GM12875 (cell line): ENCODE results near the gene CDK10.
"Not testable (repeated sequence)": the region's sequence is repeated elsewhere in the genome, so short reads cannot be mapped to it uniquely, and the experiment has no call there.

Source experiments
- H3K4me3 ChIP-seq: one replicate; pipeline ENCODE4 v1.5.1; 2011; ENCODE audit warnings: low read depth, low read length, control low read depth
- TF ChIP-seq, protein P1 (sequence below): IDR thresholded peaks from 2 replicates; pipeline ENCODE4 v1.5.1; 2011; ENCODE audit warnings: low read depth, mild to moderate bottlenecking, control low read depth, inconsistent platforms, low read length, moderate library complexity, borderline replicate concordance; ENCODE audit not compliant: insufficient read depth

CDK10 gene

DNA sequence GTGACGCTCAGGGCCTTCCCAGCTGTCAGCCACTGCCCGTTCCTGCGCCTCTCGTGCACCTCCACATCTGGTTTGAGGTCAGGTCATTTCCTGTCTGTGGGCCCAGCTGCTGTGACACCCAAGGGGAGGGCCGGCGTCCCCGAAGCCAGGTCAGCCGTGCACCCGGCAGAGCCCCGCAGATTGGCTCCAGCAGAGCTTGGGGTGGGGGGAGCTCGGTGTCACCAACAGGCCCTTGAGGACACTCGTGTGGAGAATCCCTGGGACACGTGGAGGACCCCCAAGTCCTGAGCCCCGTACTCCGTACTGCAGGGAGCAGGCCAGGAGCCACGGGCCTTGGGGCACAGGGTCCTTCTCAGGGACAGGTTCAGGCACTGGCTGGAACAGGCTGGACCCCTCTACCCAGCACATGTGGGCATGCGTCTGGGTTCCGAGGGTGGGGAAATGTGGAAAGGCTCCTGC is 10.2 kb downstream of the CDK10 start:
- TF ChIP-seq, protein P1, sequence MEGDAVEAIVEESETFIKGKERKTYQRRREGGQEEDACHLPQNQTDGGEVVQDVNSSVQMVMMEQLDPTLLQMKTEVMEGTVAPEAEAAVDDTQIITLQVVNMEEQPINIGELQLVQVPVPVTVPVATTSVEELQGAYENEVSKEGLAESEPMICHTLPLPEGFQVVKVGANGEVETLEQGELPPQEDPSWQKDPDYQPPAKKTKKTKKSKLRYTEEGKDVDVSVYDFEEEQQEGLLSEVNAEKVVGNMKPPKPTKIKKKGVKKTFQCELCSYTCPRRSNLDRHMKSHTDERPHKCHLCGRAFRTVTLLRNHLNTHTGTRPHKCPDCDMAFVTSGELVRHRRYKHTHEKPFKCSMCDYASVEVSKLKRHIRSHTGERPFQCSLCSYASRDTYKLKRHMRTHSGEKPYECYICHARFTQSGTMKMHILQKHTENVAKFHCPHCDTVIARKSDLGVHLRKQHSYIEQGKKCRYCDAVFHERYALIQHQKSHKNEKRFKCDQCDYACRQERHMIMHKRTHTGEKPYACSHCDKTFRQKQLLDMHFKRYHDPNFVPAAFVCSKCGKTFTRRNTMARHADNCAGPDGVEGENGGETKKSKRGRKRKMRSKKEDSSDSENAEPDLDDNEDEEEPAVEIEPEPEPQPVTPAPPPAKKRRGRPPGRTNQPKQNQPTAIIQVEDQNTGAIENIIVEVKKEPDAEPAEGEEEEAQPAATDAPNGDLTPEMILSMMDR = no peak
- H3K4me3 ChIP-seq = no peak overlapping the region

- TF ChIP-seq, protein P1 = no peak
- no peak overlapping the region for H3K4me3 ChIP-seq
Measured at GRCh38 chr16:89697161-89697615, 10.7 kb downstream of the CDK10 start.

DNA sequence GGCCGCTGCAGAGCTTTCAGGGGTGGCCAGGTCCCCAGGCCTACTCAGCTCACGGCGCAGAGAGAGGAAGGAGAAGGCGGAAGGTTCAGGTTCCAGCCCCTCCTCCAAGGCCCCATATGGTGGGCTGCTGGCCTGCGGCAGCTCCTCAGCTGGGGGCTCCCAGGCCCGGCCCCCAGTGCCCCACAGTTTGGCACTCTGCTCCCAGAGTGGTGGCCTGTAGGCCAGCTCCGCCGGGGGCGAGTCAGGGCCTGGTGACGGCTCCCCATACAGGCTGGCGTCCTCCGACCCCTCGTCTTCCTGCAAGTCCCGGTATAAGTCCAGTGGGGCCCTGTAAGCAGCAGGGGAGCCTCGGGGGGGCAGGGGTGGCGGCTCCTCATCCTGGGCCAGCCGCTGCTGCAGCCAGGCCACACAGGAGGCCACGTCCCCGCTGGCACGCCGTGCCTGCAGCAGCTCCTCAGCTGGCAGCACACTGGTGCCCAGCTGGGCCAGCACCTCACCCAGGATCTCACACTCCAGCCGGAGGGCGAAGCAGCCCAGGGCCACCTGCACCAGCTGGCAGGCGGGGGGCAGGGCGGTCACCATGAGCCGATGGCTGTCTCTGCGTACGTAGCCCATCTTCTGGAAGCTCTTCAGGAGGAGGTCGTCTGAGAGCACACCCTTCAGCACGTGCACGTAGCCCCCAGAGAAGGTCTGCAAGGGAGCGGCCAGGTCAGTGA is 11.3 kb downstream of the CDK10 start:
- no peak overlapping the region for H3K4me3 ChIP-seq
- TF ChIP-seq, protein P1 = no peak

- H3K4me3 ChIP-seq = not testable (repeated sequence)
Measured at GRCh38 chr16:89698717-89699116, 12.2 kb downstream of the CDK10 start.

GRCh38 chr16:89699629-89700099 is 13.2 kb downstream of the CDK10 start:
- H3K4me3 ChIP-seq = not testable (repeated sequence)

GRCh38 chr16:89700100-89700648 is 13.7 kb downstream of the CDK10 start:
- H3K4me3 ChIP-seq = peak overlapping the region; percentile 53
- TF ChIP-seq, protein P1 = peak; percentile 78

DNA sequence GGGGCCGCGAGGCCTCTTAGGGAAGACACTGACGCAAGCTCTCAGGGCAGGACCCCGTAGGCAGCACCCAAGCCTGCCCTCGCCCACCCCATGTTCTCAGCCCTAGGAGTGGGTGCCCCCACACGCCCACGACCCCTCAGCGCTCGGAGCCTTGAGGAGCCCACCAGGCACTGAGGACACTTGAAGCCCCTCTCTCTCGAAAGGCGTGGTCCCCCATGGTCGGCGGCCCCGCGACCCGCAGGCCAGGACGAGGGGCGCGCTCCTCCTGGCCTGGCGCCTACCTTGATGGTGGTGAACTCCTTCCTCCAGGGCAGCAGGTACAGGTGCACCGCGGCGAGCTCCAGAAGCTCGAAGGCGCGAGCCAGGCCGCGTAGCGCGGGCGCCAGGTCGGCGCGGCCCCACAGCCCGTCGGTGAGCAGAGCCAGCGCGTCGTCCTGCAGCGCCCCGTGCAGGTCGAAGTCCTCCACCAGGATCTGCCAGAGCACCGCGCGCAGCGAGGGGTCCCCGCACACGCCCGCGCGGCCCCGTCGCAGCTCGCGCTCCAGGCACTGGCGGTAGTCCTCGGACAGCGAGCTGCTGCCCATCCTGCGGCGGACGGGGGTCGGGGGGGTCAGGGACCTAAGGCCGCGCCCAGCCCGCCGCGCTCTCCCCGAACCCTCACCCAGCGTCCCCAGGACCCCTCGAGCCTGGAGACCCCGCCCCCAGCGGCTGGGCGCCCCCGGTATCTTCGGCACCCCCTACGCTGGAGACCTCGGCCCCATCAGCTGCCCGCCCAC is 14.3 kb downstream of the CDK10 start:
- H3K4me3 ChIP-seq = peak overlapping the region; percentile 53
- TF ChIP-seq, protein P1 = peak; percentile 46; the same call in 1 of the 2 replicates
